AG04450 (cell line): ENCODE results near the gene ALKBH5. TPM values are rescaled to one million over a fixed set of nuclear protein-coding genes. Genes with fewer than 3 reads are reported as not detected.

ENCODE experiments used
- CTCF ChIA-PET: fragments of 300-600, 350-600 bp; formaldehyde crosslinking; extraction: SDS; loops from one replicate; lab custom pipeline; 2022; ENCODE audit warnings: antibody characterized with exemption, inconsistent platforms; lab: Charles Lee
- POLR2A ChIA-PET: fragments of 350-600 bp; formaldehyde crosslinking; extraction: SDS; loops from one replicate; lab custom pipeline; 2021; ENCODE audit warnings: antibody characterized with exemption, inconsistent platforms; lab: Yijun Ruan, JAX
- DNase-seq: peaks from one replicate; pipeline ENCODE4 v3.0.0-alpha.2; 2011; ENCODE audit warnings: low read depth, low spot score
- H3K27ac ChIP-seq: one replicate; pipeline ENCODE4 v1.5.1; 2012; ENCODE audit warnings: low read depth, low read length, control low read depth
- H3K27me3 ChIP-seq: one replicate; pipeline ENCODE4 v1.6.0; 2012; ENCODE audit warnings: low read length; ENCODE audit not compliant: control insufficient read depth, insufficient read depth
- H3K4me3 ChIP-seq: 2 replicates; pipeline ENCODE4 v1.5.1; 2011; ENCODE audit warnings: mild to moderate bottlenecking, low read depth, low read length, control low read depth
- H3K9me3 ChIP-seq: 2 replicates; pipeline ENCODE4 v1.5.1; 2012; ENCODE audit warnings: low read length; ENCODE audit not compliant: control insufficient read depth, insufficient read depth
- CTCF ChIP-seq: IDR thresholded peaks from 2 replicates; pipeline ENCODE4 v1.5.1; 2011; ENCODE audit warnings: low read depth, low read length, control low read depth, inconsistent platforms
- polyA plus RNA-seq: library from polyadenylated mRNA; depleted of rRNA; stranded (reverse); fragments of >200 nt; gene quantifications from 2 replicates; pipeline ENCODE4 v1.2.3, GENCODE V29; 2011

The ALKBH5 gene
- polyA plus RNA-seq, 1 experiment, result 59.9 TPM

- CTCF ChIA-PET, result interaction anchor here (0.9 to 1.6 kb wide), 2 partner anchors 23 to 24 kb away, joined by 3 to 5 read pairs; no protein-coding TSS in a partner anchor
- no peak for TF ChIP-seq CTCF
- POLR2A ChIA-PET, result interaction anchor here (0.6 kb wide), 1 partner anchor 121 kb away, joined by 3 read pairs; no protein-coding TSS in a partner anchor
Observed at GRCh38 chr17:18194394-18194793, 10.8 kb downstream of the ALKBH5 start.

GRCh38 chr17:18194804-18195203 lies 11.2 kb downstream of the ALKBH5 start:
- POLR2A ChIA-PET, result interaction anchor here (0.6 kb wide), 1 partner anchor 121 kb away, joined by 3 read pairs; no protein-coding TSS in a partner anchor
- Histone ChIP-seq H3K27me3 (no peaks in the 10 kb centered on the region), H3K4me3 (no peak overlapping the region), H3K27ac (no peak overlapping the region), H3K9me3 (no peaks in the 10 kb centered on the region)
- TF ChIP-seq CTCF, result no peak
- no peak for DNase-seq
- CTCF ChIA-PET, result interaction anchor here (1.6 kb wide), 1 partner anchor 23 kb away, joined by 5 read pairs; no protein-coding TSS in a partner anchor

More at GRCh38 chr17:18194394-18194793, 10.8 kb downstream of the ALKBH5 start:
- Histone ChIP-seq H3K27me3 (no peaks in the 10 kb centered on the region), H3K9me3 (no peaks in the 10 kb centered on the region), H3K27ac (no peak overlapping the region), H3K4me3 (no peak overlapping the region)
- no peak for DNase-seq

- POLR2A ChIA-PET, result no interaction called here
- no peaks in the 10 kb centered on the region for H3K27me3 ChIP-seq
- no peak for TF ChIP-seq CTCF
- no peak for DNase-seq
- H3K9me3 ChIP-seq, result no peaks in the 10 kb centered on the region
- H3K27ac ChIP-seq, result no peak overlapping the region
- CTCF ChIA-PET, result no interaction called here
- no peak overlapping the region for H3K4me3 ChIP-seq
Observed at GRCh38 chr17:18195246-18195645, 11.6 kb downstream of the ALKBH5 start.

GRCh38 chr17:18197535-18198194 lies 14.0 kb downstream of the ALKBH5 start:
- no peak overlapping the region for H3K27ac ChIP-seq
- H3K4me3 ChIP-seq, result no peak overlapping the region
- no peak for TF ChIP-seq CTCF
- no peaks in the 10 kb centered on the region for H3K27me3 ChIP-seq
- CTCF ChIA-PET, result interaction anchor here (0.9 kb wide), 1 partner anchor 18 kb away, joined by 3 read pairs; no protein-coding TSS in a partner anchor
- no peaks in the 10 kb centered on the region for H3K9me3 ChIP-seq
- POLR2A ChIA-PET, result interaction anchor here (1.0 kb wide), 1 partner anchor 14 kb away, joined by 3 read pairs; the partner anchor contains the start of gene ALKBH5
- DNase-seq, result no peak

GRCh38 chr17:18198530-18198929 lies 14.9 kb downstream of the ALKBH5 start:
- no peak overlapping the region for H3K27ac ChIP-seq
- H3K9me3 ChIP-seq, result no peaks in the 10 kb centered on the region
- no peak overlapping the region for H3K4me3 ChIP-seq
- POLR2A ChIA-PET, result no interaction called here
- H3K27me3 ChIP-seq, result no peaks in the 10 kb centered on the region
- TF ChIP-seq CTCF, result no peak
- CTCF ChIA-PET, result interaction anchor here (0.9 kb wide), 1 partner anchor 17 kb away, joined by 3 read pairs; no protein-coding TSS in a partner anchor
- DNase-seq, result no peak
